NOMO-1 (cell line): Measurements from ENCODE around the gene ZNF71.

Experiments used
- DNase-seq, 2 experiments: peaks; one replicate each; lab custom pipeline; 2025; ENCODE audit not compliant: unreplicated experiment in 2 of 2; lab: John Stamatoyannopoulos, UW

Gene ZNF71

GRCh38 chr19:56594783-56595547 is at the start of gene ZNF71:
Gene ZNF71 (plus strand): TSS chr19:56595302. CDS start chr19:56601559, 6,257 bp downstream.
- peak; percentile 64 to 66 for DNase-seq

- no peak for DNase-seq
These were observed 47.6 kb upstream of the ZNF71 start for GRCh38 chr19:56547535-56547934.

GRCh38 chr19:56554272-56554869 is 40.7 kb upstream of the ZNF71 start:
- no peak for DNase-seq

- no peak for DNase-seq
These were observed 32.3 kb upstream of the ZNF71 start for GRCh38 chr19:56562766-56563165.

GRCh38 chr19:56566904-56567273 is 28.2 kb upstream of the ZNF71 start:
- DNase-seq = no peak

- DNase-seq = peak; percentile 74 to 83
These were observed 27.6 kb upstream of the ZNF71 start, which contains the start of gene ZNF470 for GRCh38 chr19:56567274-56568120. Gene ZNF470 (plus strand): TSS chr19:56567468. CDS start chr19:56570312, 2,844 bp downstream.

- no peak for DNase-seq
These were observed 22.5 kb upstream of the ZNF71 start for GRCh38 chr19:56572589-56572988.

- DNase-seq = no peak
These were observed 21.2 kb upstream of the ZNF71 start for GRCh38 chr19:56573914-56574313.

GRCh38 chr19:56577719-56578602 is 17.1 kb upstream of the ZNF71 start:
- no peak for DNase-seq

- no peak for DNase-seq
These were observed 688 bp upstream of the ZNF71 start for GRCh38 chr19:56594446-56594782.

GRCh38 chr19:56595548-56595899 is 422 bp downstream of the ZNF71 start:
- no peak for DNase-seq

GRCh38 chr19:56596676-56597075 is 1.6 kb downstream of the ZNF71 start:
- no peak for DNase-seq

GRCh38 chr19:56597696-56598095 is 2.6 kb downstream of the ZNF71 start:
- DNase-seq = no peak

GRCh38 chr19:56601375-56601774 is 6.3 kb downstream of the ZNF71 start:
- no peak for DNase-seq

GRCh38 chr19:56603829-56604228 is 8.7 kb downstream of the ZNF71 start:
- DNase-seq = no peak

GRCh38 chr19:56608274-56608964 is 13.3 kb downstream of the ZNF71 start:
- no peak for DNase-seq

- DNase-seq = no peak
These were observed 16.2 kb downstream of the ZNF71 start for GRCh38 chr19:56611288-56611687.

GRCh38 chr19:56612737-56613136 is 17.6 kb downstream of the ZNF71 start:
- DNase-seq = no peak

GRCh38 chr19:56613639-56614038 is 18.5 kb downstream of the ZNF71 start:
- no peak for DNase-seq

GRCh38 chr19:56617531-56617930 is 22.4 kb downstream of the ZNF71 start:
- DNase-seq = no peak
